Sciatic nerve (tissue), 2 donors: ENCODE results near the gene NELL1. TPM values are rescaled to one million over a fixed set of nuclear protein-coding genes. Genes with fewer than 3 reads are reported as not detected.

Source experiments
- ATAC-seq: fragments of 200-7000 bp; cut with Tn5 transposase; one replicate; pipeline ENCODE4 v1.9.1; 2020; ENCODE audit warnings: mild to moderate bottlenecking, moderate library complexity
- DNase-seq: peaks from one replicate; pipeline ENCODE4 v3.0.0-alpha.2; 2020; ENCODE audit warnings: low spot score
- intact Hi-C: fragments of 100-400 bp; cut with DNase I; formaldehyde crosslinking; loops from one replicate; pipeline ENCODE4 v1.14.2; 2022
- total RNA-seq: library from RNA; stranded (reverse); fragmentation: NEBNext Ultra II Directional; extraction: Animal tissue kit (Norgen Biotek cat#: 25700); gene quantifications from one replicate; pipeline ENCODE4 v1.2.1, GENCODE V29; 2021
- donor health status: DM: no; HTN: no; CAD: no.
- donor health status: DM: no; HTN: no; CAD: no.

The NELL1 gene
- total RNA-seq, 1 donor from 2014 or later, result 0.18 TPM

GRCh38 chr11:20658135-20658534 lies 11.3 kb upstream of the NELL1 start:
- ATAC-seq (no peak), DNase-seq (no peak)
- intact Hi-C loops, result no loop called here

GRCh38 chr11:20661445-20661844 lies 7.9 kb upstream of the NELL1 start:
- ATAC-seq (no peak), DNase-seq (no peak)
- intact Hi-C loops, result no loop called here

GRCh38 chr11:20661850-20662249 lies 7.5 kb upstream of the NELL1 start:
- intact Hi-C loops, result no loop called here
- DNase-seq (no peak), ATAC-seq (no peak)

- ATAC-seq (no peak), DNase-seq (no peak)
- intact Hi-C loops, result no loop called here
These were observed 1.1 kb upstream of the NELL1 start for GRCh38 chr11:20668131-20668809.

- DNase-seq (no peak), ATAC-seq (no peak)
- intact Hi-C loops, result no loop called here
These were observed 666 bp downstream of the NELL1 start for GRCh38 chr11:20669820-20670684.

GRCh38 chr11:20670932-20671403 lies 1.6 kb downstream of the NELL1 start:
- intact Hi-C loops, result no loop called here
- DNase-seq, result no peak
- no peak for ATAC-seq

GRCh38 chr11:20671856-20672546 lies 2.6 kb downstream of the NELL1 start:
- DNase-seq (no peak), ATAC-seq (no peak)
- intact Hi-C loops, result no loop called here

- DNase-seq (no peak), ATAC-seq (no peak)
- intact Hi-C loops, result no loop called here
These were observed 3.2 kb downstream of the NELL1 start for GRCh38 chr11:20672575-20672974.

GRCh38 chr11:20676658-20677057 lies 7.3 kb downstream of the NELL1 start:
- DNase-seq (no peak), ATAC-seq (no peak)
- intact Hi-C loops, result no loop called here

- no peak for ATAC-seq
- no peak for DNase-seq
- intact Hi-C loops, result no loop called here
These were observed 19.4 kb downstream of the NELL1 start for GRCh38 chr11:20688761-20689160.

GRCh38 chr11:20707876-20708275 lies 38.5 kb downstream of the NELL1 start:
- no peak for ATAC-seq
- no peak for DNase-seq
- intact Hi-C loops, result no loop called here

- no peak for DNase-seq
- intact Hi-C loops, result no loop called here
- ATAC-seq, result no peak
These were observed 43.5 kb downstream of the NELL1 start for GRCh38 chr11:20712912-20713311.

GRCh38 chr11:20715464-20715863 lies 46.1 kb downstream of the NELL1 start:
- ATAC-seq (no peak), DNase-seq (no peak)
- intact Hi-C loops, result loop anchor here (1.0 kb wide), 1 partner anchor 49 kb away; no protein-coding TSS in a partner anchor

GRCh38 chr11:20715931-20716330 lies 46.5 kb downstream of the NELL1 start:
- intact Hi-C loops, result loop anchor here (1.0 kb wide), 1 partner anchor 48 kb away; no protein-coding TSS in a partner anchor
- ATAC-seq (no peak), DNase-seq (no peak)

GRCh38 chr11:20719821-20720220 lies 50.4 kb downstream of the NELL1 start:
- intact Hi-C loops, result no loop called here
- ATAC-seq (no peak), DNase-seq (no peak)

GRCh38 chr11:20723366-20723765 lies 54.0 kb downstream of the NELL1 start:
- no peak for ATAC-seq
- no peak for DNase-seq
- intact Hi-C loops, result no loop called here

- intact Hi-C loops, result no loop called here
- DNase-seq (no peak), ATAC-seq (no peak)
These were observed 60.3 kb downstream of the NELL1 start for GRCh38 chr11:20729597-20730105.

- DNase-seq (no peak), ATAC-seq (no peak)
- intact Hi-C loops, result no loop called here
These were observed 62.4 kb downstream of the NELL1 start for GRCh38 chr11:20731676-20732215.

GRCh38 chr11:20739107-20739506 lies 69.7 kb downstream of the NELL1 start:
- no peak for ATAC-seq
- DNase-seq, result no peak
- intact Hi-C loops, result no loop called here
